ENCODE results near the gene NCKAP5. TPM values are rescaled to one million over a fixed set of nuclear protein-coding genes. Genes with fewer than 3 reads are reported as not detected.

Gene NCKAP5
- polyA plus RNA-seq, 3 donors: not detected

- no peak overlapping the region for H3K4me3 Mint-ChIP-seq
- H3K36me3 ChIP-seq (replicated peaks in 1 of 2; ENCODE audit: control insufficient read depth in 1 of 2, insufficient read depth in 2 of 2, low read length in 2 of 2): no peaks in the 10 kb centered on the region
- no CpG with 5 or more reads among the region's 5 CpGs for WGBS (ENCODE audit: insufficient coverage)
- TF ChIP-seq CTCF (IDR thresholded peaks at IDR 0.05): no peak
- H3K36me3 Mint-ChIP-seq: no peaks in the 10 kb centered on the region
- no peak overlapping the region for H2AFZ ChIP-seq (ENCODE audit: insufficient read depth, low read depth, low read length, poor library complexity, severe bottlenecking)
- DNase-seq: no peak
- H3K27ac Mint-ChIP-seq: no peak overlapping the region
- no peaks in the 10 kb centered on the region for H3K27me3 ChIP-seq (ENCODE audit: control insufficient read depth in 2 of 2, insufficient read depth in 2 of 2, low read length in 2 of 2)
- peaks cover 0 to 5% (median 0%) of the 10 kb centered on the region in 7 donors for H3K9me3 Mint-ChIP-seq
- H3K4me1 ChIP-seq (ENCODE audit: control insufficient read depth in 1 of 2, insufficient read depth in 2 of 2, low read length in 2 of 2): no peaks in the 10 kb centered on the region
- peaks cover 0 to 2% (median 0%) of the 10 kb centered on the region in 3 donors for H3K27me3 Mint-ChIP-seq (ENCODE audit: low read depth in 3 of 3)
- no peak overlapping the region for H3K9ac ChIP-seq (ENCODE audit: insufficient read depth, low read length, poor library complexity, severe bottlenecking)
- H4K20me1 ChIP-seq (ENCODE audit: insufficient read depth, low read length): no peaks in the 10 kb centered on the region
- H3K4me2 ChIP-seq (replicated peaks; ENCODE audit: extremely low read depth, low read length, poor library complexity, severe bottlenecking): no peak overlapping the region
- no peaks in the 10 kb centered on the region for H3K4me1 Mint-ChIP-seq
- intact Hi-C loops (cut with micrococcal nuclease): no loop called here
- H3K27ac ChIP-seq (ENCODE audit: low read depth in 1 of 2, low read length in 2 of 2): no peak overlapping the region
- H3K79me2 ChIP-seq (ENCODE audit: insufficient read depth, low read length): no peaks in the 10 kb centered on the region
- no peaks in the 10 kb centered on the region for H3K9me3 ChIP-seq (replicated peaks in 1 of 2; ENCODE audit: control insufficient read depth in 1 of 2, insufficient read depth in 1 of 2, low read length in 2 of 2)
- no peak overlapping the region for H3K4me3 ChIP-seq (replicated peaks in 1 of 3; ENCODE audit: low read depth in 2 of 3, low read length in 3 of 3)
Observed at GRCh38 chr2:133525613-133526529, 42.4 kb downstream of the NCKAP5 start.

GRCh38 chr2:133525090-133525489, 43.2 kb downstream of the NCKAP5 start:
- no CpG with 5 or more reads among the region's 2 CpGs for WGBS (ENCODE audit: insufficient coverage)
- H3K79me2 ChIP-seq (ENCODE audit: insufficient read depth, low read length): no peaks in the 10 kb centered on the region
- Mint-ChIP-seq H3K27ac (no peak overlapping the region), H3K4me1 (no peaks in the 10 kb centered on the region), H3K9me3 (peaks cover 0 to 3% (median 0%) of the 10 kb centered on the region in 7 donors), H3K27me3 (ENCODE audit: low read depth in 3 of 3) (peaks cover 0 to 2% (median 0%) of the 10 kb centered on the region in 3 donors), H3K36me3 (no peaks in the 10 kb centered on the region), H3K4me3 (no peak overlapping the region)
- H3K36me3 ChIP-seq (replicated peaks in 1 of 2; ENCODE audit: control insufficient read depth in 1 of 2, insufficient read depth in 2 of 2, low read length in 2 of 2): no peaks in the 10 kb centered on the region
- no peak overlapping the region for H3K4me3 ChIP-seq (replicated peaks in 1 of 3; ENCODE audit: low read depth in 2 of 3, low read length in 3 of 3)
- TF ChIP-seq CTCF (IDR thresholded peaks at IDR 0.05): no peak
- no peak overlapping the region for H3K27ac ChIP-seq (ENCODE audit: low read depth in 1 of 2, low read length in 2 of 2)
- H3K4me2 ChIP-seq (replicated peaks; ENCODE audit: extremely low read depth, low read length, poor library complexity, severe bottlenecking): no peak overlapping the region
- H3K9ac ChIP-seq (ENCODE audit: insufficient read depth, low read length, poor library complexity, severe bottlenecking): no peak overlapping the region
- intact Hi-C loops (cut with micrococcal nuclease): no loop called here
- H3K27me3 ChIP-seq (ENCODE audit: control insufficient read depth in 2 of 2, insufficient read depth in 2 of 2, low read length in 2 of 2): no peaks in the 10 kb centered on the region
- no peak overlapping the region for H2AFZ ChIP-seq (ENCODE audit: insufficient read depth, low read depth, low read length, poor library complexity, severe bottlenecking)
- H4K20me1 ChIP-seq (ENCODE audit: insufficient read depth, low read length): no peaks in the 10 kb centered on the region
- H3K9me3 ChIP-seq (replicated peaks in 1 of 2; ENCODE audit: control insufficient read depth in 1 of 2, insufficient read depth in 1 of 2, low read length in 2 of 2): no peaks in the 10 kb centered on the region
- H3K4me1 ChIP-seq (ENCODE audit: control insufficient read depth in 1 of 2, insufficient read depth in 2 of 2, low read length in 2 of 2): no peaks in the 10 kb centered on the region
- no peak for DNase-seq
